Measurements from ENCODE around the gene MVK. TPM values are rescaled to one million over a fixed set of nuclear protein-coding genes. Genes with fewer than 3 reads are reported as not detected.
A peak's percentile ranks its signal among the peaks of the same experiment; 100 is the strongest.

Gene MVK
- total and polyA plus RNA-seq, 4 donors = 34.9 to 50.3 (median 41.4) TPM

GRCh38 chr12:109589240-109589590 is 15.6 kb downstream of the MVK start:
- H3K36me3 ChIP-seq (ENCODE audit: control insufficient read depth in 4 of 4, insufficient read depth in 3 of 4, low read depth in 1 of 4, low read length in 3 of 4) = peaks cover 8 to 16% (median 12%) of the 10 kb centered on the region in 4 donors
- H3K4me1 ChIP-seq (ENCODE audit: control insufficient read depth in 4 of 4, insufficient read depth in 4 of 4, low read length in 3 of 4) = peaks cover 5 to 56% (median 35%) of the 10 kb centered on the region in 4 donors
- WGBS = 80% methylated on average over 7 of the region's 7 CpGs
- no peaks in the 10 kb centered on the region for H3K9me3 ChIP-seq (ENCODE audit: control insufficient read depth in 4 of 4, low read length in 3 of 4)
- TF ChIP-seq HNF4G (IDR thresholded peaks at IDR 0.05) (no peak), RAD21 (IDR thresholded peaks at IDR 0.05) (no peak)
- no peak for DNase-seq (ENCODE audit: low spot score)
- H3K27ac ChIP-seq (ENCODE audit: low read depth in 1 of 2, low read length in 2 of 2) = peak overlapping the region; percentile 78 to 88
- H3K9ac ChIP-seq (ENCODE audit: low read depth in 1 of 2, low read length in 2 of 2) = no peak overlapping the region
- no peak overlapping the region for H3K4me3 ChIP-seq (ENCODE audit: low read depth in 1 of 3, low read length in 3 of 3)
- H3K27me3 ChIP-seq (ENCODE audit: control insufficient read depth in 4 of 4, insufficient read depth in 4 of 4, low read length in 3 of 4) = no peaks in the 10 kb centered on the region

GRCh38 chr12:109589691-109590245 is 16.2 kb downstream of the MVK start:
- no peak for DNase-seq (ENCODE audit: low spot score)
- Histone ChIP-seq H3K27me3 (ENCODE audit: control insufficient read depth in 4 of 4, insufficient read depth in 4 of 4, low read length in 3 of 4) (no peaks in the 10 kb centered on the region), H3K9me3 (ENCODE audit: control insufficient read depth in 4 of 4, low read length in 3 of 4) (no peaks in the 10 kb centered on the region), H3K36me3 (ENCODE audit: control insufficient read depth in 4 of 4, insufficient read depth in 3 of 4, low read depth in 1 of 4, low read length in 3 of 4) (peaks cover 8 to 17% (median 11%) of the 10 kb centered on the region in 4 donors), H3K4me1 (ENCODE audit: control insufficient read depth in 4 of 4, insufficient read depth in 4 of 4, low read length in 3 of 4) (peaks cover 5 to 56% (median 37%) of the 10 kb centered on the region in 4 donors), H3K4me3 (ENCODE audit: low read depth in 1 of 3, low read length in 3 of 3) (no peak overlapping the region), H3K27ac (ENCODE audit: low read depth in 1 of 2, low read length in 2 of 2) (peak overlapping the region in 1 of 2 donors; percentile 78), H3K9ac (ENCODE audit: low read depth in 1 of 2, low read length in 2 of 2) (no peak overlapping the region)
- 94% methylated on average over 16 of the region's 16 CpGs for WGBS
- no peak for TF ChIP-seq MAX (IDR thresholded peaks at IDR 0.05)
- no peak for TF ChIP-seq SP1 (IDR thresholded peaks at IDR 0.05)
- no peak for TF ChIP-seq HNF4G (IDR thresholded peaks at IDR 0.05)
- no peak for TF ChIP-seq TAF1 (conservative IDR thresholded peaks at IDR 0.05)
- TF ChIP-seq HNF4A (conservative IDR thresholded peaks at IDR 0.05) = no peak
- TF ChIP-seq GABPA (IDR thresholded peaks at IDR 0.05 in 1 of 2, conservative IDR thresholded peaks at IDR 0.05 in 1 of 2) = no peak
- no peak for TF ChIP-seq YY1 (IDR thresholded peaks at IDR 0.05)
- no peak for TF ChIP-seq REST (IDR thresholded peaks at IDR 0.05)
- TF ChIP-seq FOXA2 (IDR thresholded peaks at IDR 0.05) = no peak
- no peak for TF ChIP-seq NR2F2 (IDR thresholded peaks at IDR 0.05)
- TF ChIP-seq RXRA (IDR thresholded peaks at IDR 0.05) = no peak
- TF ChIP-seq CTCF (IDR thresholded peaks at IDR 0.05; ENCODE audit: low read depth, low read length, missing input control) = no peak
- TF ChIP-seq FOXA1 (IDR thresholded peaks at IDR 0.05) = no peak
- TF ChIP-seq JUND (IDR thresholded peaks at IDR 0.05) = no peak
- no peak for TF ChIP-seq RAD21 (IDR thresholded peaks at IDR 0.05)
- TF ChIP-seq ATF3 (IDR thresholded peaks at IDR 0.05) = no peak
- TF ChIP-seq ZBTB33 (IDR thresholded peaks at IDR 0.05) = no peak
- TF ChIP-seq EGR1 (IDR thresholded peaks at IDR 0.05; ENCODE audit: low read depth in 2 of 2) = no peak

Measured in liver (tissue), 9 donors.